Measurements from ENCODE around the gene NUP107.

Gene NUP107

DNA sequence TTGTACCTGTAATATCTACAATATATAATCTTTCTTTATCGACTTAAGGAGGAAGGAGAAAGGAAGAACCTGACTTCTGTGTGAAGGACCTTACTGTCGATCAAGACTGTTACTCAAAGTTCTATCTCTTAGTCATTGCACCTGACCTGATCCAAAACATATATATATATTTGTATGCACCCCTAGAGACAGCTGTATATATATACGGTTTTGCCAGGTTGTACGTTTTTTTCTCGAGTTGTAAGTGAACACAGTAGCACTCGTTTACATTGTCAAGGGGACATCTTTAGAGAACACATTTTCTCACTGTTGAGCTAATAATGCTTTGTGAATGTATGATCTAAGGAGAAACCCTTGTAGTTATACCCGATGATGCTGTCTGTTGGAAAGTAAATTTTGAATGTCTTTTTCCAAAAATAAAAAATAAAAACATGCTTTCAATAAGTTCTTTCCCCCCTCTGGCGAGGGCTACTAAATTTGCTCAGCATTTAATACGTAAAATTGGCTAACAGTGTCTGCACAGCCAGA is 58.7 kb downstream of the NUP107 start:
- no peak for DNase-seq

GRCh38 chr12:68745904-68746571 is 59.3 kb downstream of the NUP107 start, which contains the start of gene SLC35E3:
Gene SLC35E3 (plus strand): TSS chr12:68746176. CDS start chr12:68746378, 202 bp downstream.
- DNase-seq, result peak; percentile 81

- DNase-seq, result peak; percentile 9
These were observed 59.9 kb downstream of the NUP107 start for GRCh38 chr12:68746572-68747180.

GRCh38 chr12:68749443-68749842 is 62.7 kb downstream of the NUP107 start:
- DNase-seq, result no peak

DNA sequence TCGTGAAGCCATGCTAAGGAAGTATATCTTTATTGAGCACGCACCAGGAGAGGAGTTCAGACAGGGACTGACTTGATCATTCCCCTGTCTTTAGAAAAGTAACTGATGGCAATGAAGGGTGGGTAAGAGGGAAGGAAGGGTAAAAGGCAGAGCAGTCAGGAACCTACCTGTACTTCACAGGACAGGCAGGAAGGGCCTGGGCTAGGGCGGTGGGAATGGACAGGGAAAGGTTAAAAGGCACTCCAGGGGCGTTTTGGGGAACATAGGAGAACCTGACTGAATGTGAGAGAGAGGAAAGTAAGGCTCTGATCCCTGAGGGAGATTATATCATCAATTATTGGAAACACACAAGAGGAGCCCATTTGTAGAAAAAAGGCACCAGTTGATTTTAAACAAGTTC is 63.1 kb downstream of the NUP107 start:
- no peak for DNase-seq

- DNase-seq, result no peak
These were observed 63.7 kb downstream of the NUP107 start for GRCh38 chr12:68750506-68750905.

- no peak for DNase-seq
These were observed 68.9 kb downstream of the NUP107 start for GRCh38 chr12:68755536-68756243.

GRCh38 chr12:68759852-68760251 is 73.1 kb downstream of the NUP107 start:
- DNase-seq, result no peak

DNA sequence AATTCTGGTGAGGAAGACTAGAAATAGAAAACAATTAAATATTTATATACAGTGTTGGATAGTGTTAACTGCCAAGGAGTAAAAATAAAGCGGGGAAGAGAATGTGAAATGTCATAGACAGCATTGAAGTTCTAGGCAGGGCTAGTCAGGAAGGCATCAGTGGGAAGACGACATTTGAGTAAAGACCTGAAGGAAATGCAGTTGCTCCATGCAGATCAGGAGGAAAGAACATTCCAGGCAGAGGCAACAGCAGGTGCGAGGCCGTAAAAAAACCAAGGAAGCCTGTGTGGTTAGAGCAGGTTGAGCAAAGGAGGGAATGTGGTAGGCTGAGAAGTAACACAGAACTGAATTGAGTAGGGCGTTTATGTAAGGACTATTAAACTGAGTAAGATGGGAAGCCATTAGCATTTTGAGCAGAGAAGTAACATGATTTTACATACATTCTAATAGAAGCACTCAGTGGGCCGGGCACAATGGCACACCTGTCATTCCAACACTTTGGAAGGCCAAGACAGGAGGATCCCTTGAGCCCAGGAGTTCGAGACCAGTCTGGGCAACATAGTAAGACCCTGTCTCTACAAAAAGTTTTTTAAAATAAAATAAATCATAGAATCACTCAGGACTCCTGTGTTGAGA is 74.1 kb downstream of the NUP107 start:
- no peak for DNase-seq

GRCh38 chr12:68761442-68761812 is 74.6 kb downstream of the NUP107 start:
- DNase-seq, result no peak

GRCh38 chr12:68761901-68762630 is 75.3 kb downstream of the NUP107 start:
- no peak for DNase-seq

- DNase-seq, result no peak
These were observed 75.9 kb downstream of the NUP107 start for GRCh38 chr12:68762691-68763090.

DNA sequence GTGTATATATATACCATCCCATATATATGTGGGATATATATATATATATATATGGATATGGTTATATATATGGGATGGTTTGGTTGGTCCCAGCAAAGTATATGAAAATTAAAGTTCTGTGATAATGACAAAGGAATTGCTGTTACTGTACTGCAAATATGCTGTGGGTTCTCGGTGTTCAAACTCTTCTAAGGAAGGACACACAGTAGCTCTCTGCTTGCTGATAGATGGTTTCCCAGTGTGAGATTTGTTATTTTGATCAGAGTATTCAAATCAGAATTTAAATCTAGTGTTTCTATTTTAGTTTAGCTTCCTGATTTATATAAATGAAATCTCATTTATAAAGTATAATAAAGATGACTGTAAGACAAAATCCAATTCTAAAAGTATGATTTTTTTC is 78.9 kb downstream of the NUP107 start:
- no peak for DNase-seq

DNA sequence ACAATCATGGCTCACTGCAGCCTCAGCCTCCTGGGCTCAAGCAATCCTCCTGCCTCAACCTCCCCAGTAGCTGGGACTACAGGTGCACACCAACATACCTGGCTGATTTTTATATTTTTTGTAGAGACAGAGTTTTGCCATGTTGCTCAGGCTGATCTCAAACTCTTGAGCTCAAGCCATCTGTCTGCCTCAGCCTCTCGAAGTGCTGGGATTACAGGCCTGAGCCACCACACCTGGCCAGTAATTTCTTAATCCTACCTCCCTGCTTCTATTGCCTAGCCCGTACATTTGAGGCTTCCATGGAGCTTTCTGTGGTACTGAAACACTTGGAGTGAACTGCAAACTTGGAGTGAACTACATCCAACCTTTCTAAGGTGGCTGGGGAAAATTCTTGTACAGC is 79.9 kb downstream of the NUP107 start:
- DNase-seq, result no peak

DNA sequence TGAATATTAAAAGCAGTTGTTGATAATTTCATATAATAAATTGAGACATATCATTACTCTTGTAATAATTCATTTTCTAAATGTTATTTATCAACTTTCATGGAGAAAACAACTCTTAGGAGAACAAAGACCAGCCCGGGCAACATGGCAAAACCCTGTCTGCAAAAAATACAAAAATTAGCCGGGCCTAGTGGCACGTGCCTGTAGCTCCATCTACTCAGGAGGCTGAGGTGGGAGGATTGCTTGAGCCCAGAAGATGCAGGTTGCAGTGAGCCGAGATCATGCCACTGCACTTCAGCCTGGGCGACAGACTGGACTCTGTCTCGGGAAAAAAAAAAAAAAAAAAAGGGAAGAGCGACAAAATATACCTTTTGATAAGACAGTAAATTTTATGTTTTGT is 80.4 kb downstream of the NUP107 start:
- no peak for DNase-seq

DNA sequence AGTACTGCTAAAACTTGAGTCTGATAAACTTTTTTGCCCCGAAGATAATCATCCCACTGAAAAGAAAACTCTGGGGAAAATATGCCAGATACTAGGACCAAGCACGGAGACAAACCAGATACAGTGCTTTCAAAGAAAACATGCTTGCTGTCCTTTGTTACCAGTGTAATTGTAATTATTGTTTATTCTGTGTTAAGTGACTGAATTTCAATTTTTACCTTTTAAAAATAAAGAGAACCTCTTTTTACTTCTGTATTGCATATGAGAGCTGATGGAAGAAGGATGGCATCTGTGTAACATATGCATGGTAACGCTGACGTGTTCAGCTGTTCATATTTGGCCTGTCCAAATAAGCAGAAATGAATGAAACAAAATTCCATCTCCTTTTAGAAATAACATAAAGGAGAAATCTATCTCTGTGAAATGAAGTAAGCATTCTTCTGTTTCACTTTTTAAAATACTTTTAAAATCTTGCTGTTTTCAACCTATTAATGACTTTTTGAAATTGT is 81.7 kb downstream of the NUP107 start:
- DNase-seq, result no peak

- DNase-seq, result no peak
These were observed 83.2 kb downstream of the NUP107 start for GRCh38 chr12:68769941-68770340.

DNA sequence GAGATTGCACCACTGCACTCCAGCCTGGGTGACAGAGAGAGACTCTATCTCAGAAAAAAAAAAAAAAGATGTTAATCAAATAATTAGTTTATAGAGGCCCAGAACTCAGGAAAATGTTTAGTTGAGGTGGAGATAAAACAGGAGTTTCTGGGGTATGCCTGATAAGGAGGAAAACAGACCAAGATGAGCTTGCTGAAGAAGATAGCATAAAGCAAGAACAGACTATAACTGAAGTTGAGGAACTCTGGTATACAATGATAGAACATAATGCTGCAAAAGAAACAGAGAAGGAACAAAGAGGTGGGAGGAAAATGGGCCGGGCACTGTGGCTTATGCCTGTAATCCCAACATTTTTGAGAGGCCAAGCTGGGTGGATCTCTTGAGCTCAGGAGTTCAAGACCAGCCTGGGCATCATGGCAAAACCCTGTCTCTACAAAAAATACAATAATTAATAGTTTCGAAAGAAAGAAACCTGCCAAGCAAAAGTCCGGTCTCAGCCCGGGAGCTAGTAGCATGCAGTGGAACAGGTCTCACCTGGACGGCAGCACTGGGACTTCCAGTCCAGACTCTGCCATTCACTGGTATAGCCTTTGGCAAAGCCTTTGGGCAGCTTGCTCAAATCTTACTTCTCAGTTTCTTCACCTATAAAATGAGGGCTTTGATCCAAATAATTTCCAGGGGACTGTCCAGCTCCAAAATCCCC is 84.6 kb downstream of the NUP107 start:
- no peak for DNase-seq

DNA sequence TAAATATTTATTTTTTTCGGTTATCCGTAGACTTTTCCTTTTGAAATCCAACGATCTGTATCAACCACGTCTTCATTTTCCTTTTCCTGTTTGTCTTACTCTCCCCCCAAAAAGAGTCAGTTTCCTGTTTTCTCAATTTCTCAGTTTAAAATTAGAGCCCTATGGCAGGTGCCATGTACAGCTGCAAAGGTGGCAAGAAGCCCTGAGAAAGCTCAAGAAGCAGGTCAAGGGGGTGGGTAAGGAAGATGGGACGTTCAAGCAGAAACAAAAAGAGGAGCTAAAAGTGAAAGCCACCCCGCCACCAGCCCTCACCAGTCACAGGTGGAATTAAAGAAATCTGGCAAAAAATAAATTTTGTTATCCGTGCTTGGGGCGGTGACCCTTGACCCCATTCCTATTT is 85.9 kb downstream of the NUP107 start:
- DNase-seq, result no peak

DNA sequence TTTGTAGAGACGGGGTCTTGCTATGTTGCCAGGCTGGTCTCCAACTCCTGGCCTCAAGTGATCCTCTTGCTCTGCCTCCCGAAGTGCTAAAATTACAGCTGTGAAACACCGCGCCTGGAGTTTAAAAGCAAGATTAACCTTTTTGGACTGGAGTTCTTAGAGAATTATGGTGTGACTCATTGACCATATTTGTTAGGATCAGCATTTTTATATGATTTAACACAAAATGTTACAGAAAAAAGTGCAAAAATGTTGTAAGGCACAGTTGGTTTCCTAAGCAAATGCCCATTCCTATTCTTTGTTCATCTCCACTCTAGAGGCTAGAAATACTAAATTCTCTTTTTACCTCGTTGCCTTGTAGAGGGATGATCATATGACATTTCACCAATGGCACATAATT is 86.8 kb downstream of the NUP107 start:
- DNase-seq, result no peak

- no peak for DNase-seq
These were observed 88.4 kb downstream of the NUP107 start for GRCh38 chr12:68775121-68775630.
